ENCODE measurements around the gene KISS1R. TPM values are rescaled to one million over a fixed set of nuclear protein-coding genes. Genes with fewer than 3 reads are reported as not detected.

The KISS1R gene
- polyA plus RNA-seq (not detected in 3 replicates), polyA minus RNA-seq (not detected in 3 replicates)
- not detected for polyA plus RNA-seq (2011; ENCODE audit: low read depth)
- not detected in 2 replicates for polyA plus RNA-seq (2011; cell fraction: cytosol; rRNA removed)
- polyA plus RNA-seq (2011; cell fraction: nucleus; rRNA removed) = not detected in 2 replicates
- polyA plus RNA-seq (2012; ENCODE audit: low replicate concordance) = not detected in 2 replicates
- polyA minus RNA-seq (2011; cell fraction: cytosol; rRNA and poly(A)+ RNA removed) = not detected
- not detected in 2 replicates for polyA minus RNA-seq (2011; cell fraction: nucleus; rRNA and poly(A)+ RNA removed)

- H3K9ac ChIP-seq (ENCODE audit: control insufficient read depth, extremely low read depth, insufficient read depth, low read length) = no peak within 1 kb of the TSS
These were observed at the start of gene KISS1R for GRCh38 chr19:917323-918151. KISS1R (plus strand) TSS chr19:917333; CDS start chr19:917503, 170 bp downstream.

GRCh38 chr19:867855-868457 lies 49.2 kb upstream of the KISS1R start:
- dilution Hi-C loops (cut with MboI; ENCODE audit: extremely low pct_ligation_motif_present, low sequenced_read_pairs) = no loop called here
- no peak overlapping the region for H3K4me3 ChIP-seq (ENCODE audit: control insufficient read depth in 2 of 3, extremely low read depth in 1 of 3, insufficient read depth in 2 of 3, low read depth in 1 of 3, low read length in 3 of 3)
- FAIRE-seq (no peak), DNase-seq (ENCODE audit: low read depth, low spot score) (no peak)
- H3K9me3 ChIP-seq (ENCODE audit: control insufficient read depth, low read depth, low read length) = no peaks in the 10 kb centered on the region
- TF ChIP-seq CTCF (optimal IDR thresholded peaks at IDR 0.05 in 1 of 3, IDR thresholded peaks at IDR 0.05 in 1 of 3, conservative IDR thresholded peaks at IDR 0.05 in 1 of 3; ENCODE audit: extremely low read depth in 1 of 3, insufficient read depth in 2 of 3, low read length in 3 of 3) = no peak
- TF ChIP-seq EZH2 (IDR thresholded peaks at IDR 0.05; ENCODE audit: low read length) = no peak
- H3K4me2 ChIP-seq (ENCODE audit: control insufficient read depth, extremely low read depth, insufficient read depth, low read depth, low read length) = no peak overlapping the region
- no peak overlapping the region for H3K27ac ChIP-seq (ENCODE audit: control insufficient read depth, insufficient read depth, low read length)
- no peaks in the 10 kb centered on the region for H3K79me2 ChIP-seq (ENCODE audit: control insufficient read depth, insufficient read depth, low read length)
- H3K4me1 ChIP-seq (ENCODE audit: control insufficient read depth, extremely low read depth, insufficient read depth, low read length) = peaks cover 16% of the 10 kb centered on the region
- no peak overlapping the region for H2AFZ ChIP-seq (ENCODE audit: control insufficient read depth, low read length)
- peaks cover 14 to 15% of the 10 kb centered on the region in 2 experiments for H3K36me3 ChIP-seq (ENCODE audit: control insufficient read depth in 2 of 2, extremely low read depth in 1 of 2, insufficient read depth in 2 of 2, low read length in 2 of 2)
- no peaks in the 10 kb centered on the region for H3K27me3 ChIP-seq (ENCODE audit: control insufficient read depth, extremely low read depth, insufficient read depth, low read length)
- no peak overlapping the region for H3K9ac ChIP-seq (ENCODE audit: control insufficient read depth, extremely low read depth, insufficient read depth, low read length)
- H4K20me1 ChIP-seq (ENCODE audit: control insufficient read depth, extremely low read depth, insufficient read depth, low read length) = no peaks in the 10 kb centered on the region
- H3K9me1 ChIP-seq (ENCODE audit: control insufficient read depth, extremely low read depth, insufficient read depth, low read length) = no peaks in the 10 kb centered on the region

More at GRCh38 chr19:917323-918151, at the start of gene KISS1R:
- no peak for FAIRE-seq
- Histone ChIP-seq H2AFZ (ENCODE audit: control insufficient read depth, low read length) (no peak within 1 kb of the TSS), H3K9me1 (ENCODE audit: control insufficient read depth, extremely low read depth, insufficient read depth, low read length) (no peaks in the 10 kb centered on the region), H3K27ac (ENCODE audit: control insufficient read depth, insufficient read depth, low read length) (no peak within 1 kb of the TSS), H3K9me3 (ENCODE audit: control insufficient read depth, low read depth, low read length) (no peaks in the 10 kb centered on the region), H3K4me3 (ENCODE audit: control insufficient read depth in 2 of 3, extremely low read depth in 1 of 3, insufficient read depth in 2 of 3, low read depth in 1 of 3, low read length in 3 of 3) (no peak within 1 kb of the TSS), H3K27me3 (ENCODE audit: control insufficient read depth, extremely low read depth, insufficient read depth, low read length) (peaks cover 43% of the 10 kb centered on the region), H3K79me2 (ENCODE audit: control insufficient read depth, insufficient read depth, low read length) (peaks cover 5% of the 10 kb centered on the region), H3K4me2 (ENCODE audit: control insufficient read depth, extremely low read depth, insufficient read depth, low read depth, low read length) (no peak within 1 kb of the TSS), H4K20me1 (ENCODE audit: control insufficient read depth, extremely low read depth, insufficient read depth, low read length) (no peaks in the 10 kb centered on the region), H3K36me3 (ENCODE audit: control insufficient read depth in 2 of 2, extremely low read depth in 1 of 2, insufficient read depth in 2 of 2, low read length in 2 of 2) (no peaks in the 10 kb centered on the region), H3K4me1 (ENCODE audit: control insufficient read depth, extremely low read depth, insufficient read depth, low read length) (peaks cover 4% of the 10 kb centered on the region)
- dilution Hi-C loops (cut with MboI; ENCODE audit: extremely low pct_ligation_motif_present, low sequenced_read_pairs) = no loop called here
- TF ChIP-seq CTCF (optimal IDR thresholded peaks at IDR 0.05 in 1 of 3, IDR thresholded peaks at IDR 0.05 in 1 of 3, conservative IDR thresholded peaks at IDR 0.05 in 1 of 3; ENCODE audit: extremely low read depth in 1 of 3, insufficient read depth in 2 of 3, low read length in 3 of 3) (peak; percentile 13 to 73 (median 41)), EZH2 (IDR thresholded peaks at IDR 0.05; ENCODE audit: low read length) (peak; percentile 97)
- no peak for DNase-seq (ENCODE audit: low read depth, low spot score)
